GM23248 (cell line): ENCODE results near the gene INPP5D.

Source experiments
- EZH2 ChIP-seq: fragments of 200-600 bp; sonication (generic); IDR thresholded peaks from 2 replicates; pipeline ENCODE4 v1.6.1; 2018; ENCODE audit warnings: antibody characterized with exemption, mild to moderate bottlenecking; ENCODE audit not compliant: insufficient read depth, poor library complexity, severe bottlenecking
- EZH2phosphoT487 ChIP-seq: fragments of 200-600 bp; sonication (generic); IDR thresholded peaks from 2 replicates; pipeline ENCODE4 v1.6.1; 2018; ENCODE audit warnings: antibody characterized with exemption, moderate library complexity, mild to moderate bottlenecking, low read depth; ENCODE audit not compliant: insufficient read depth

- TF ChIP-seq EZH2 (no peak), EZH2phosphoT487 (no peak)
These were observed 176.9 kb downstream of the INPP5D start for GRCh38 chr2:233236820-233237589.
